KMS-11 (cell line): ENCODE measurements around the gene FBXL22.

Source experiments
- H2AFZ ChIP-seq: fragments of 200-600 bp; sonication (generic); 2 replicates; pipeline ENCODE4 v1.6.1; 2016; ENCODE audit warnings: antibody characterized with exemption, mixed run types, low read depth
- H3K27ac ChIP-seq: fragments of 200-600 bp; sonication (generic); 2 replicates; pipeline ENCODE4 v1.6.1; 2016; ENCODE audit warnings: mild to moderate bottlenecking, mixed run types
- H3K27me3 ChIP-seq: fragments of 200-600 bp; sonication (generic); 2 replicates; pipeline ENCODE4 v1.6.1; 2017; ENCODE audit warnings: mild to moderate bottlenecking, low read depth, mixed run types, moderate library complexity; ENCODE audit not compliant: insufficient read depth
- H3K36me3 ChIP-seq: fragments of 200-600 bp; sonication (generic); 2 replicates; pipeline ENCODE4 v1.6.1; 2017; ENCODE audit warnings: mild to moderate bottlenecking, mixed run types; ENCODE audit not compliant: insufficient read depth
- H3K4me1 ChIP-seq: fragments of 200-600 bp; sonication (generic); 2 replicates; pipeline ENCODE4 v1.6.1; 2016; ENCODE audit warnings: mild to moderate bottlenecking, low read depth, mixed run types; ENCODE audit not compliant: poor library complexity, severe bottlenecking
- H3K4me2 ChIP-seq: fragments of 200-600 bp; sonication (generic); 2 replicates; pipeline ENCODE4 v1.7.0; 2016; ENCODE audit warnings: mild to moderate bottlenecking, mixed run types
- H3K4me3 ChIP-seq: fragments of 200-600 bp; sonication (generic); IDR thresholded peaks from 2 replicates; pipeline ENCODE4 v1.6.1; 2017; ENCODE audit warnings: low read depth, low read length, mixed read lengths; ENCODE audit not compliant: insufficient read depth
- H3K79me2 ChIP-seq: fragments of 200-600 bp; sonication (generic); 2 replicates; pipeline ENCODE4 v1.6.1; 2016; ENCODE audit warnings: low read depth, mixed run types; ENCODE audit not compliant: insufficient read depth
- H3K9ac ChIP-seq: fragments of 200-600 bp; sonication (generic); 2 replicates; pipeline ENCODE4 v1.6.1; 2016; ENCODE audit warnings: mild to moderate bottlenecking, mixed run types
- H4K20me1 ChIP-seq: fragments of 200-600 bp; sonication (generic); 2 replicates; pipeline ENCODE4 v1.6.1; 2016; ENCODE audit warnings: mild to moderate bottlenecking, mixed run types; ENCODE audit not compliant: insufficient read depth
- CTCF ChIP-seq: fragments of 200-600 bp; sonication (generic); conservative IDR thresholded peaks from 2 replicates; pipeline ENCODE4 v1.6.1; 2017; ENCODE audit warnings: low read depth, mild to moderate bottlenecking, antibody characterized with exemption, low read length, moderate library complexity, mixed read lengths

The FBXL22 gene

GRCh38 chr15:63555507-63555906, 41.7 kb upstream of the FBXL22 start:
- H2AFZ ChIP-seq = no peak overlapping the region
- H3K27me3 ChIP-seq = no peaks in the 10 kb centered on the region
- H3K4me1 ChIP-seq = no peaks in the 10 kb centered on the region
- H3K79me2 ChIP-seq = no peaks in the 10 kb centered on the region
- H3K9ac ChIP-seq = no peak overlapping the region
- no peak for TF ChIP-seq CTCF
- H3K27ac ChIP-seq = no peak overlapping the region
- H3K4me2 ChIP-seq = no peak overlapping the region
- H3K4me3 ChIP-seq = no peak overlapping the region
- H3K36me3 ChIP-seq = no peaks in the 10 kb centered on the region
- no peaks in the 10 kb centered on the region for H4K20me1 ChIP-seq

GRCh38 chr15:63556246-63556645, 40.9 kb upstream of the FBXL22 start:
- Histone ChIP-seq H3K79me2 (no peaks in the 10 kb centered on the region), H3K9ac (no peak overlapping the region), H3K27ac (no peak overlapping the region), H3K4me2 (no peak overlapping the region), H3K4me1 (no peaks in the 10 kb centered on the region), H4K20me1 (no peaks in the 10 kb centered on the region), H3K36me3 (no peaks in the 10 kb centered on the region), H3K27me3 (no peaks in the 10 kb centered on the region), H2AFZ (no peak overlapping the region), H3K4me3 (no peak overlapping the region)
- TF ChIP-seq CTCF = no peak

- Histone ChIP-seq H3K36me3 (no peaks in the 10 kb centered on the region), H3K4me2 (no peak overlapping the region), H3K27ac (no peak overlapping the region), H4K20me1 (no peaks in the 10 kb centered on the region), H2AFZ (no peak overlapping the region), H3K9ac (no peak overlapping the region), H3K79me2 (no peaks in the 10 kb centered on the region), H3K4me3 (no peak overlapping the region), H3K27me3 (no peaks in the 10 kb centered on the region), H3K4me1 (no peaks in the 10 kb centered on the region)
- TF ChIP-seq CTCF = no peak
Measured at GRCh38 chr15:63556736-63557135, 40.5 kb upstream of the FBXL22 start.

- Histone ChIP-seq H3K4me3 (no peak overlapping the region), H3K4me1 (peaks cover 5% of the 10 kb centered on the region), H3K27me3 (no peaks in the 10 kb centered on the region), H4K20me1 (no peaks in the 10 kb centered on the region), H3K79me2 (no peaks in the 10 kb centered on the region), H3K36me3 (no peaks in the 10 kb centered on the region), H2AFZ (no peak overlapping the region), H3K9ac (no peak overlapping the region), H3K27ac (no peak overlapping the region), H3K4me2 (no peak overlapping the region)
- no peak for TF ChIP-seq CTCF
Measured at GRCh38 chr15:63559753-63560152, 37.4 kb upstream of the FBXL22 start.
